ENCODE measurements around the gene DROSHA.

Gene DROSHA

GRCh38 chr5:31500256-31500655 is 31.6 kb downstream of the DROSHA start:
- H3K18ac ChIP-seq (ENCODE audit: low read depth in 1 of 2, low read length in 2 of 2): no peak overlapping the region
- H2BK120ac ChIP-seq (ENCODE audit: low read depth, low read length): no peak overlapping the region
- no peak overlapping the region for H2BK5ac ChIP-seq (ENCODE audit: low read depth, low read length, poor library complexity, severe bottlenecking)
- peaks cover 46% of the 10 kb centered on the region for H3K79me1 ChIP-seq (replicated peaks; ENCODE audit: low read length, poor library complexity, severe bottlenecking)
- H3K27ac ChIP-seq (ENCODE audit: low read length, poor library complexity, severe bottlenecking): no peak overlapping the region
- no peak overlapping the region for H3K4me2 ChIP-seq (ENCODE audit: low read length, poor library complexity, severe bottlenecking)
- DNase-seq: no peak
- H4K91ac ChIP-seq (ENCODE audit: low read length): no peak overlapping the region
- H3K14ac ChIP-seq (ENCODE audit: low read length in 2 of 2): no peak overlapping the region
- H3K27me3 ChIP-seq (ENCODE audit: control insufficient read depth in 1 of 2, insufficient read depth in 1 of 2, low read length in 2 of 2): no peaks in the 10 kb centered on the region
- no peak overlapping the region for H2AFZ ChIP-seq (ENCODE audit: low read depth, low read length)
- H3K4ac ChIP-seq (ENCODE audit: low read depth in 1 of 2, low read length in 2 of 2): no peak overlapping the region
- no peak overlapping the region for H2BK15ac ChIP-seq (ENCODE audit: low read depth, poor library complexity, severe bottlenecking)
- no peak overlapping the region for H3K4me3 ChIP-seq (ENCODE audit: insufficient read depth in 1 of 2, low read depth in 1 of 2, low read length in 2 of 2)
- no peaks in the 10 kb centered on the region for H3K4me1 ChIP-seq (ENCODE audit: control insufficient read depth, insufficient read depth, low read depth, low read length)
- peaks cover 70 to 100% of the 10 kb centered on the region in 2 experiments for H3K36me3 ChIP-seq (ENCODE audit: control insufficient read depth in 1 of 2, insufficient read depth in 2 of 2, low read depth in 1 of 2, low read length in 2 of 2)
- 96% methylated on average over 4 of the region's 4 CpGs for WGBS
- no peak overlapping the region for H2AK5ac ChIP-seq (ENCODE audit: low read length, severe bottlenecking)
- H3K9ac ChIP-seq (ENCODE audit: low read length): no peak overlapping the region
- H3K9me3 ChIP-seq (ENCODE audit: control insufficient read depth, low read length): no peaks in the 10 kb centered on the region
- H3K23ac ChIP-seq (ENCODE audit: low read length in 2 of 2): no peak overlapping the region
- H4K8ac ChIP-seq (ENCODE audit: low read length): no peak overlapping the region
- H2BK12ac ChIP-seq (ENCODE audit: low read length in 2 of 2): no peak overlapping the region

GRCh38 chr5:31496891-31497290 is 35.0 kb downstream of the DROSHA start:
- Histone ChIP-seq H2BK5ac (ENCODE audit: low read depth, low read length, poor library complexity, severe bottlenecking) (no peak overlapping the region), H3K79me1 (replicated peaks; ENCODE audit: low read length, poor library complexity, severe bottlenecking) (peaks cover 33% of the 10 kb centered on the region), H4K8ac (ENCODE audit: low read length) (no peak overlapping the region), H3K36me3 (ENCODE audit: control insufficient read depth in 1 of 2, insufficient read depth in 2 of 2, low read depth in 1 of 2, low read length in 2 of 2) (peaks cover 61 to 98% of the 10 kb centered on the region in 2 experiments), H2BK12ac (ENCODE audit: low read length in 2 of 2) (no peak overlapping the region), H2BK120ac (ENCODE audit: low read depth, low read length) (no peak overlapping the region), H3K4me3 (ENCODE audit: insufficient read depth in 1 of 2, low read depth in 1 of 2, low read length in 2 of 2) (no peak overlapping the region), H2AFZ (ENCODE audit: low read depth, low read length) (no peak overlapping the region), H3K27ac (ENCODE audit: low read length, poor library complexity, severe bottlenecking) (no peak overlapping the region), H2AK5ac (ENCODE audit: low read length, severe bottlenecking) (no peak overlapping the region), H3K4me2 (ENCODE audit: low read length, poor library complexity, severe bottlenecking) (no peak overlapping the region), H3K23ac (ENCODE audit: low read length in 2 of 2) (no peak overlapping the region), H3K18ac (ENCODE audit: low read depth in 1 of 2, low read length in 2 of 2) (no peak overlapping the region), H3K14ac (ENCODE audit: low read length in 2 of 2) (no peak overlapping the region), H3K27me3 (ENCODE audit: control insufficient read depth in 1 of 2, insufficient read depth in 1 of 2, low read length in 2 of 2) (no peaks in the 10 kb centered on the region), H3K9ac (ENCODE audit: low read length) (no peak overlapping the region), H4K91ac (ENCODE audit: low read length) (no peak overlapping the region), H2BK15ac (ENCODE audit: low read depth, poor library complexity, severe bottlenecking) (no peak overlapping the region), H3K9me3 (ENCODE audit: control insufficient read depth, low read length) (no peaks in the 10 kb centered on the region), H3K4me1 (ENCODE audit: control insufficient read depth, insufficient read depth, low read depth, low read length) (no peaks in the 10 kb centered on the region), H3K4ac (ENCODE audit: low read depth in 1 of 2, low read length in 2 of 2) (no peak overlapping the region)
- DNase-seq: no peak
- WGBS: 94% methylated on average over 6 of the region's 6 CpGs

GRCh38 chr5:31496301-31496700 is 35.6 kb downstream of the DROSHA start:
- Histone ChIP-seq H2BK5ac (ENCODE audit: low read depth, low read length, poor library complexity, severe bottlenecking) (no peak overlapping the region), H3K9ac (ENCODE audit: low read length) (no peak overlapping the region)
- WGBS: 93% methylated on average over 2 of the region's 2 CpGs

GRCh38 chr5:31495336-31495735 is 36.6 kb downstream of the DROSHA start:
- no peak overlapping the region for H3K4ac ChIP-seq (ENCODE audit: low read depth in 1 of 2, low read length in 2 of 2)
- H3K27ac ChIP-seq (ENCODE audit: low read length, poor library complexity, severe bottlenecking): no peak overlapping the region
- no peak overlapping the region for H4K91ac ChIP-seq (ENCODE audit: low read length)
- H3K23ac ChIP-seq (ENCODE audit: low read length in 2 of 2): no peak overlapping the region
- no peak overlapping the region for H3K9ac ChIP-seq (ENCODE audit: low read length)
- no peak overlapping the region for H2AFZ ChIP-seq (ENCODE audit: low read depth, low read length)
- H3K14ac ChIP-seq (ENCODE audit: low read length in 2 of 2): no peak overlapping the region
- H2BK5ac ChIP-seq (ENCODE audit: low read depth, low read length, poor library complexity, severe bottlenecking): no peak overlapping the region
- H3K36me3 ChIP-seq (ENCODE audit: control insufficient read depth in 1 of 2, insufficient read depth in 2 of 2, low read depth in 1 of 2, low read length in 2 of 2): peaks cover 54 to 96% of the 10 kb centered on the region in 2 experiments
- no peak overlapping the region for H3K4me3 ChIP-seq (ENCODE audit: insufficient read depth in 1 of 2, low read depth in 1 of 2, low read length in 2 of 2)
- no peaks in the 10 kb centered on the region for H3K4me1 ChIP-seq (ENCODE audit: control insufficient read depth, insufficient read depth, low read depth, low read length)
- H3K18ac ChIP-seq (ENCODE audit: low read depth in 1 of 2, low read length in 2 of 2): no peak overlapping the region
- H2BK15ac ChIP-seq (ENCODE audit: low read depth, poor library complexity, severe bottlenecking): no peak overlapping the region
- no peak overlapping the region for H3K4me2 ChIP-seq (ENCODE audit: low read length, poor library complexity, severe bottlenecking)
- H3K9me3 ChIP-seq (ENCODE audit: control insufficient read depth, low read length): no peaks in the 10 kb centered on the region
- H3K79me1 ChIP-seq (replicated peaks; ENCODE audit: low read length, poor library complexity, severe bottlenecking): peaks cover 32% of the 10 kb centered on the region
- H2AK5ac ChIP-seq (ENCODE audit: low read length, severe bottlenecking): no peak overlapping the region
- H2BK120ac ChIP-seq (ENCODE audit: low read depth, low read length): no peak overlapping the region
- WGBS: 96% methylated on average over 2 of the region's 4 CpGs
- no peak overlapping the region for H4K8ac ChIP-seq (ENCODE audit: low read length)
- H3K27me3 ChIP-seq (ENCODE audit: control insufficient read depth in 1 of 2, insufficient read depth in 1 of 2, low read length in 2 of 2): no peaks in the 10 kb centered on the region
- H2BK12ac ChIP-seq (ENCODE audit: low read length in 2 of 2): no peak overlapping the region
- no peak for DNase-seq

More at GRCh38 chr5:31496301-31496700, 35.6 kb downstream of the DROSHA start:
- no peak for DNase-seq
- Histone ChIP-seq H3K4me2 (ENCODE audit: low read length, poor library complexity, severe bottlenecking) (no peak overlapping the region), H4K8ac (ENCODE audit: low read length) (no peak overlapping the region), H4K91ac (ENCODE audit: low read length) (no peak overlapping the region), H3K14ac (ENCODE audit: low read length in 2 of 2) (no peak overlapping the region), H3K36me3 (ENCODE audit: control insufficient read depth in 1 of 2, insufficient read depth in 2 of 2, low read depth in 1 of 2, low read length in 2 of 2) (peaks cover 58 to 97% of the 10 kb centered on the region in 2 experiments), H2AK5ac (ENCODE audit: low read length, severe bottlenecking) (no peak overlapping the region), H3K27me3 (ENCODE audit: control insufficient read depth in 1 of 2, insufficient read depth in 1 of 2, low read length in 2 of 2) (no peaks in the 10 kb centered on the region), H3K9me3 (ENCODE audit: control insufficient read depth, low read length) (no peaks in the 10 kb centered on the region), H3K4me1 (ENCODE audit: control insufficient read depth, insufficient read depth, low read depth, low read length) (no peaks in the 10 kb centered on the region), H3K4ac (ENCODE audit: low read depth in 1 of 2, low read length in 2 of 2) (no peak overlapping the region), H3K23ac (ENCODE audit: low read length in 2 of 2) (no peak overlapping the region), H3K79me1 (replicated peaks; ENCODE audit: low read length, poor library complexity, severe bottlenecking) (peaks cover 33% of the 10 kb centered on the region), H2BK15ac (ENCODE audit: low read depth, poor library complexity, severe bottlenecking) (no peak overlapping the region), H3K27ac (ENCODE audit: low read length, poor library complexity, severe bottlenecking) (no peak overlapping the region), H2BK12ac (ENCODE audit: low read length in 2 of 2) (no peak overlapping the region), H3K4me3 (ENCODE audit: insufficient read depth in 1 of 2, low read depth in 1 of 2, low read length in 2 of 2) (no peak overlapping the region), H3K18ac (ENCODE audit: low read depth in 1 of 2, low read length in 2 of 2) (no peak overlapping the region), H2AFZ (ENCODE audit: low read depth, low read length) (no peak overlapping the region), H2BK120ac (ENCODE audit: low read depth, low read length) (no peak overlapping the region)

Measured in mesenchymal stem cell (in vitro differentiated cells and primary cell).